ENCODE measurements around the gene PROM2.

The PROM2 gene

DNA sequence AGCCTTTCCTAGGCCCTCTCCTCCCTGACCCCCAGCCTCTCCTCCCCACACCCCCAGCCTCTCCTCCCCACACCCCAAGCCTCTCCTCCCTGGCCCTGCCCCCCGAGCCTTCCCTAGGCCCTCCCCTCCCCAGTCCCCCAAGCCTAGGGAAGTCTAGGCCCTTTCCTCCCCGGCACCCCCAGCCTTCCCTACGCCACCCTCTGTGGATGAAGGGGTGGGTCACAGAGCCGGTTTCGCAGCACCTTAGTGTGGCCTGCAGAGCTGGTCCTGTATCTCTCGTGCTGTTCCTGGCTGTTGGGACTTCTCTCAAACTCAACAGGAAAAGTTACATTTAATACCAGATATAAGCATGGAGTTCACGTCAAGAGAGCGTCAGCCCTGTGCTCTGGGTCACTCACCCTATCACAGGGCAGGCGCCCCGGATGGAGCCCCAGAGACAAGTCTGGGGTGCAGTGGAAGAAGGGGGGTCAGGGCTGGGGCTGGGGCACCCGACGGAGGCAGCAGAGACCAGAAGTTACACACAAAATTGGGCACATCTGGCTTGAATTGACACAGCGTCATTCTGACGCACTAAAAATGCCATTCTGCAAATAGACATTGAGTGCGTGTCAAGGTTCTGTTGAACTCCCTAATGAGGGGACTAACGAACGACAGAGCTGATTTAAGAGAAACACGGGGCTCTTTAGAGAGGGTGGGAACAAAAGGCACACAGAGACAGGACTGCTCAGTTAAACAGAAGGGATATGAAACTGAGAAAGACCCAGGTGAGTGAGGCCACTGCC lies 46.9 kb downstream of the PROM2 start:
- TF ChIP-seq, protein P1, sequence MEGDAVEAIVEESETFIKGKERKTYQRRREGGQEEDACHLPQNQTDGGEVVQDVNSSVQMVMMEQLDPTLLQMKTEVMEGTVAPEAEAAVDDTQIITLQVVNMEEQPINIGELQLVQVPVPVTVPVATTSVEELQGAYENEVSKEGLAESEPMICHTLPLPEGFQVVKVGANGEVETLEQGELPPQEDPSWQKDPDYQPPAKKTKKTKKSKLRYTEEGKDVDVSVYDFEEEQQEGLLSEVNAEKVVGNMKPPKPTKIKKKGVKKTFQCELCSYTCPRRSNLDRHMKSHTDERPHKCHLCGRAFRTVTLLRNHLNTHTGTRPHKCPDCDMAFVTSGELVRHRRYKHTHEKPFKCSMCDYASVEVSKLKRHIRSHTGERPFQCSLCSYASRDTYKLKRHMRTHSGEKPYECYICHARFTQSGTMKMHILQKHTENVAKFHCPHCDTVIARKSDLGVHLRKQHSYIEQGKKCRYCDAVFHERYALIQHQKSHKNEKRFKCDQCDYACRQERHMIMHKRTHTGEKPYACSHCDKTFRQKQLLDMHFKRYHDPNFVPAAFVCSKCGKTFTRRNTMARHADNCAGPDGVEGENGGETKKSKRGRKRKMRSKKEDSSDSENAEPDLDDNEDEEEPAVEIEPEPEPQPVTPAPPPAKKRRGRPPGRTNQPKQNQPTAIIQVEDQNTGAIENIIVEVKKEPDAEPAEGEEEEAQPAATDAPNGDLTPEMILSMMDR (IDR thresholded peaks at IDR 0.05; ENCODE audit: low read length, missing control alignments) = no peak
- no peak overlapping the region for H3K4me3 ChIP-seq (replicated peaks; ENCODE audit: low read depth, low read length)
- DNase-seq (ENCODE audit: low read depth) = no peak

DNA sequence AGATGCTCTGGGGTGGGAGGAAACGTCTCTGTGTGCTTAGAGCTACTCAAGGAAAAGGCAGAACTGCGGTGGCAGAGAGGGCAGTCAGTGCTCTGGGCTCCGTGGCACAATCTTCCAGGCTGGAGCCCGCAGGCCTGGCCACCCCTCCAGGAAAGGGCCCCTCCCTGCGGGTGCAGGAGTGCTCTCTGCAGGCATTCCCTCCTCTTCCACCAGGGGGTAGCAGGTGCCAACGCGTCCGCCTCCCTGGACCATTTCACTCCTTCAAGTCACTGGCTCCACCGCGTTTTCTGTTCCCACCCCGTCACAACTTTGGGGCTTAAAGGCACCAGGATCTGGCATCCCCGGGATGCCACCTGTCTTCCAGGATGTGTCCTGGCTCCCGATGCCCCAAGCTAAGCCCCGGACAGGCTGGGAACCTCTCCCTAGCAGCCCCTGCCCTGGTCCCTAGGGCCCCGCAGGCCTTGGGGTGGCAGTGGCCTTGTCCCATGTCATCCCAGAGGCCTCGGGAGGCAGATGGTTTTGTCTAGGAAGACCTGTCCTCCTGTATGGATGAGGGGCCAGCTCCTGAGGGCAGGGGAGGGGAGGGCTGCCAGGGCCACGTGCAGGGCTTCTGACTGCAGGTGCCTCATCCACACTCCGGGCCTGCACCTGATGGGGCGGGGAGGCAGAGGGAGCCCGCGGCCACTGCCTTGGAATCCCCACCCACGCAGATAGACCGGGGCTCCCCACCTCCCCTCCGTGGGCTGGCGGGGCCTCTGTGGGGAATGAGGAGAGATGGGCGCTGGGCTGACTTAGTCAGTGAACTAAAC lies 49.3 kb downstream of the PROM2 start:
- TF ChIP-seq, protein P1 (IDR thresholded peaks at IDR 0.05; ENCODE audit: low read length, missing control alignments) = peak; percentile 30
- H3K4me3 ChIP-seq (replicated peaks; ENCODE audit: low read depth, low read length) = no peak overlapping the region
- DNase-seq (ENCODE audit: low read depth) = no peak

DNA sequence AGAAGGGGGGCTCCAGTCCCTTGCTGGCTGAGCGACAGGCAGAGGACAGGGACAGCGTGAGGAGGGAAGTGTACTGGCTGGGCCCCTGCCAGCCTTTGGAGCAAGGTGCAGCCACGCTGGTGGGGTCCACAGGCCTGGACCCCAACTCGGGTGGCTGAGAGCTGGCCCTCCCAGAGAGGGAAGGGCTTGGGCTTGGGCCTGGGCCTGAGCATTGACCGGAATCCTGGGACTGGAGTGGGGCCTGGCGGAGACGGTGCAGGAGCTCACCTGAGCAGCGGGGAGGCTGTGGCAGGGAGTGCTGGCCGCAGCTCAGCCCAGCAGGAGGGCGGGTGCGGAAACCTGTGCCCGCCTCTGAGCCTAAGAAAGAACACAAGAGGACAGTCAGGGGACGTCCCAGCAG lies 50.8 kb downstream of the PROM2 start:
- H3K4me3 ChIP-seq (replicated peaks; ENCODE audit: low read depth, low read length) = no peak overlapping the region
- no peak for DNase-seq (ENCODE audit: low read depth)
- TF ChIP-seq, protein P1 (IDR thresholded peaks at IDR 0.05; ENCODE audit: low read length, missing control alignments) = no peak

DNA sequence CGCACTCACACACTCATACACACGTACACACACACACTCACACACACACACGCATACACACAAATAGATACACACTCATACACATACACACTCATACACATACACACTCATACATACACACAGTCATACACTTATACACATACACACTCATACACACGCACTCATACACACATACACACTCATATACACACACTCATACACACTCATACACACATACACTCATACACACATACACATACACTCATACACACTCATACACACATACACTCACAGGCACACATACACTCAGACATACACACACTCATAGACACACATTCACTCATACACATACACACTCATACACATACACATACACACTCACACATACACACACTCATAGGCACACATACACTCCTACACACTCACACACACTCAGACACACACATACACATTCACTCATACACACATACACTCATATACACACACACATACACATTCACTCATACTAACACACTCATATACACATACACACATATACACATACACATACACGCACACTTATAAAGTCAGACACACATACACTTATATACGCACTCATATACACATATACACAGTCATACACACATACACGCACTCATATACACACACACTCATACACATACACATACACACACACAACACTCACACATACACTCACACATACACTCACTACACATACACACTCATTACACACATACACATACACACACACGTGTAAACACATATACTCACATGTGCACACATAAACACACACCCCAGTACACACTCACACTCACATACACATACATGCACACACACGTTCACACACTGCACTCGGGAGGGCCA lies 51.6 kb downstream of the PROM2 start:
- TF ChIP-seq, protein P1 (IDR thresholded peaks at IDR 0.05; ENCODE audit: low read length, missing control alignments) = no peak

DNA sequence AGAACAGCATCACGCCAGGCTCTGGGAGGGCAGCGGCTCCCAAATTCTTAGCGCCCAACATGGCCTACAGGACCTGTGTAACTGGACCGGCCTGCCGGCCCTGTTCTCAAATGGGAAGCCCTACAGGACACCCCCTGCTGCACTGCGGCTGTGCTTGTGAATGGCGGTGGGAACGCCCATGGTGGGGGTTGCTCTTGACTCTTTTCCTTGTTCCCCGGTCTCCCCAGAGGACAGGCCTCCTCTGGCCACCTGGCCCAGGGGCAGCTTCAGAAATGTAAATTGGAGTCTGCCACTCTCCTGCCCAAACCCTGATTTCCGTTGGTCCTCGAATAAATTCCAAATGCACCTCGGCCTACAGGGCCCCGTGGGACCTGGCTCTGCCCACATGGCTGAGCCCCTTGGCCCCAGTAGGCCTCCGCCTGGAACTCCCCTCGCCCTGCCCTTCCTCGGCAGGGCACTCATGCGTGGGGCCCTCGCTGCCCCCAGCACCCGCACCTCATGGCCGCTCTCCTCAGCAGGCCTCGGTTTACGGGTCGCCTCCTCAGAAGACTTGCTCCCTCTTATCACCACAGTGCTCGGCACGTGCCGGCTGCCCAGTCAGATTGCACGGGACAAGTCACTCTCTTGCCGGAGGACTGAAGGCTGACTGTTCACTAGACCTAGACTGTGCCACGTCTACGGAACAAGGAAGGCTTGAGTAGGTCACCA lies 52.3 kb downstream of the PROM2 start:
- H3K4me3 ChIP-seq (replicated peaks; ENCODE audit: low read depth, low read length) = no peak overlapping the region
- TF ChIP-seq, protein P1 (IDR thresholded peaks at IDR 0.05; ENCODE audit: low read length, missing control alignments) = no peak
- no peak for DNase-seq (ENCODE audit: low read depth)

More for the DNA sequence above, 51.6 kb downstream of the PROM2 start:
- no peak overlapping the region for H3K4me3 ChIP-seq (replicated peaks; ENCODE audit: low read depth, low read length)
- no peak for DNase-seq (ENCODE audit: low read depth)

DNA sequence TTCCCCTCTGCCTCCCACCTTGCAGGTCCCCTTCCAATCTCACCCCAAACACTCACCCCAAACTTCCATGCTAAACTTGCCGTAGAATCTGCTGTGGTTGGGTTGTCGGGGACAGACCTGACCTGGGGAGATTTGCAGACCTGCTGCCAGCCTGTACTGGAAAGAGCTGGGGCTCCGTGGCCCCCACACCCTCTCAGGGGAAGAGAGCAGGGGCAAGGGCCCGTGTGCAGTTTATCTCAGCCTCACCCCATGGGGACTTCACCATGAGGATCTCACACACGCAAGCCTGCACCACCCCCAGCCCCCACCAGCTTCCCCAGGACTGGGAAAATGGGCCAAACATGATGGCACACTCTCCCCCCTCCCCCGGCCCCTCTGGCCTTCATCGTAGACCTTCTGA lies 53.6 kb downstream of the PROM2 start:
- no peak overlapping the region for H3K4me3 ChIP-seq (replicated peaks; ENCODE audit: low read depth, low read length)
- TF ChIP-seq, protein P1 (IDR thresholded peaks at IDR 0.05; ENCODE audit: low read length, missing control alignments) = no peak
- no peak for DNase-seq (ENCODE audit: low read depth)

Data from fibroblast of pulmonary artery (primary cell).